DMS 273 (cell line): ENCODE measurements around the gene POLR2E.

ENCODE experiments used
- DNase-seq: peaks from one replicate; lab custom pipeline; 2025; ENCODE audit not compliant: unreplicated experiment; lab: John Stamatoyannopoulos, UW

The POLR2E gene

DNA sequence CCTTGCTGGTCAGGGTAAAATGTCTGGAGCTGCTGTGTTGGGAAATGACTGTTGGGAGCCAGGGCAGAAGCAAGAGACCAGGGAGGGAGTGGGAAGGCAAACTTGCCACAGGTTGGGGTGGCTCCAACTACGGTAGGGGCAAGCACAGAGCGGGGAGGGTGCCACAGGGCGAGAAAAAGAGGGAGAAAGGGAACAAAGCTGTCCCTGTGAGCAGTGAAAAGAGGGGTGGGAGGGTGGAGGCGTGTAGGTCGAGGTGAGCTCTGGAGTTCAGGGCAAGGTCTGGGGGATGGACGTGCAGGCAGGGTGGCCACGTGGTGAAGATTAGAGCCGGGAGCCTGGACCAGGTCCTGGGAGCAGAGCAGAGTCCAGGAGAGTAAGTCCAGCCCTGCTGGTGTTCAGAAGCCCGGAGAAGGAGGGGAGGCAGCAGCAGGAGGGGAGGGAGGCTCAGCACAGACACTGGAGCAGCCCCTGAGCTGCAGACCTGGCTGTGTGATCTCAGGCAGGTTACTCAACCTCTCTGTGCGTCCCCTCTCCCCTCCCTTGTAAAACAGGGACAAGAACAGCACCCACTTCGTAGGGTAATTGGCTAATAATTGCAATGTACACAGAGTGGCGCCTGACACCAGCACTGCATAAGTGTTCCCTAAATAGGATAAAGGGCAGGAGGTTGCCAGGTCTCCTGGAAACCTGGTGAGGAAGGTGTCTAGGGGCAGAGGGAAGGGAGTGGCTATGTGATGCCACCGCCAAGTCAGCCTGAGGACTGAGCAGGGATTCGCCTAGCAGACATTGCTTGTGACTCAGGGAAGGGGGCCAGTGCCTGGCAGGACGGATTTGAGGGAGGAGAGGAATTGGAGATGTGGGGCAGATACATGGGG lies 3.2 kb upstream of the POLR2E start:
- peak; percentile 45 for DNase-seq

DNA sequence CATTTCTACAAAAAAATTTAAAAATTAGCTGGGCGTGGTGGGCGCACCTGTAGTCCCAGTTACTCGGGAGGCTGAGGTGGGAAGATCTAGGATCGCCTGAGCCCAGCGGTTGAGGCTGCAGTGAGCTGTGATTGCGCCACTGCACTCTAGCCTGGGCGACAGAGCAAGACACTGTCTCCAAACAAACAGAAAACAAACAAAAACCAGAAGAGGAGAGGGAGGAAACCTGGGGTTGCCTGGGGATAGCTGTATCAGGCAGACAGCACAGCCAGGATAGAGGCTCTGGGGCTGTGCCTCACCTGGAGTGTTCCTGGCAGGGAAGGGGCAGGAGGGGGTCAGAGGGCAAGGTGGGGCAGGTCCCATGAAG lies 2.6 kb upstream of the POLR2E start:
- no peak for DNase-seq

DNA sequence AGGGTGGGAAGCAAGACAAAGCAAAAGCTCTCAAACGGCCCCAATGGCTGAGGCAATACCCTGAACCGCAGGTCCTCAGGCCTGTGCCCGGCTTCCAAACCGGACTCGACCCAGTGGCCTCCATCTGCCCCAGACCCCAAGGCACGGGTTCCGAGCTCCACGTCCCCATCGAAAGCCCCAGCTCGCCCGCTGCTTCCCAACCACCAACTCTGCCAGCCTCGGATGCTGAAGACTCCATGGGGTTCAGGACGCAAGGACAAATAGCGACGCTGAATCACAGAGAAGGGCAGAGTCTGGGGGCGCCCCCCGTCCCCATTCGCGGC lies 559 bp downstream of the POLR2E start:
- DNase-seq, result no peak

DNA sequence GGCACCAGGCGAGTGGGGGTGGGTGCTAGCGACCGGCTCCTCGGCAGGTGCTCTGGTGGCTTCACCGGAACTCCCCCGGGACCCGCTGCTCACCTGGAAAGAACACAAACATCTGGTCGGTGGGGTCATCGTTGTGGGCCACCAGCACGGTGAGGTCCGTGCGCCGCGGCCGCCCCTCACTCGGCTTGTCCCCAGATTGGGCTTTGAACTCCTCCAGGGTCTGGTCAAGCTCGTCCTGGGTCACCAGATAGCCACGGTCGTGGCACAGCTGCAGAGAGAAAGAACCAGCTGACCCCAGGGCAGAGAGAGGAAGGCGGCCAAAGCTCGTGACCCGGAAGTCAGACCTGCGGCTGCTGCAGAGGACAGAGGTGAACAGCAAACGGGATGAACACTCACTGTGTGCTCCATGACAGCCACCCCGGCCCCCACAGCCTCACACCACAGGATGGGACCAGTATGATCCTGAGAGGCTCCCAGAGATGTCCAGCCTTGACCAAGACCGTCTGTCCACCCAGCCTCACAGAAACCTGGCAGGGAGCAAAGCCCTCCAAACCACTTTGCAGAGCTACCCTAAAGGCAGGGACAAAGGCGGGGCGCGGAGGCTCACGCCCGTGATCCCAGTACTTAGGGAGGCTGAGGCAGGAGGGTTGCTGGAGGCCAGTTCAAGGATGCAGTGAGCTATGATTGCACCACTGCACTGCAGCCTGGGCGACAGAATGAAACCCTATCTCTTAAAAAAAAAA lies 1.2 kb downstream of the POLR2E start:
- no peak for DNase-seq

DNA sequence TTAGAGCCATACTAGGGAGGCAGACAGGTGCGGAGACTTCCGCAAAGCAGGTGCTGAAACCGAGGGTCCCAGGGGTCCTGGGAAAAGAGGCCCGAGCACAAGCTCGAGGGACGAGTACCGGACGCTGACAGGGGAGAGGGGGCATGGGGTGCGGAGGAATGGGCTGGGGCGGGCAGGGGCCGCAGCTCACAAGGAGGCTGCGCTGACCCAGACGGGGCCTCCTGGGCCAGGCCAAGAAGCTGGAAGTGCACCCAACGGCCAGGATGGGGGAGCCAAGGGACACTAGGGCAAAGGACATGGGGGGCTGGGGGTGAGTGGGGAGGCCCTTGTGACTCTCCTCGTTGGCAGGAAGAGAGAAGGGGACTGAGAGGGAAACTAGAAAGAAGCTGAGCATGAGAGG lies 1.8 kb downstream of the POLR2E start:
- no peak for DNase-seq

DNA sequence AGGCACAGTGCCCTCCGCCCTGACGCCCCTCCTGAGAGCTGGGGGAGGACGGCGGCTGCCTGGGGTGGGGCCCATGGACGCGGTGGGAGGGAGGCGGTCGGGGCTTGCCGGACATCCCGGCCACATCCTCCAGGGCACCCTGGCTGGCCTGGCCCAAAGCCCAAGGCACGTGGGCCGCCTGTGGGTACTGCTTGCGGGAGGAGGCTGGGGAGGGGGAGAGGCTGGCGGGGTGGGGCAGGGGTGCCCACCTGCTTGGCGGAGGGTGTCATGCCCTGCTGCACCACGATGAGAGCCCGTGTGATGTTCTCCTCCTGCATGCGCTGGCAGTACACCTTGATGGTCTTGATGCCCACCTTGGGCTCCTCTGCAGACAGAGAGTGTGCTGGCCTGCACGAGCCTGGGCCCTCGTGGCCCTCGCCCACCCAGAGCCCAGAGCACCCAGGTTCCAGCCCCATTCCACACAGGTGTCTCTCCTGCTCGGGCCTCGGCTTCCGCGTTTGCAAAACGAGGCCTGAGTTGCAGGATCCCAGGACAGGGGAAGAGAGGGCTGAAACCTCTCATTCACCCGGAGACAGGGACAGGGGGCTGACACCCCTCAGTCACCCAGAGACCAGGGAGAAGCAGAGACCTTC lies 3.5 kb downstream of the POLR2E start:
- no peak for DNase-seq

DNA sequence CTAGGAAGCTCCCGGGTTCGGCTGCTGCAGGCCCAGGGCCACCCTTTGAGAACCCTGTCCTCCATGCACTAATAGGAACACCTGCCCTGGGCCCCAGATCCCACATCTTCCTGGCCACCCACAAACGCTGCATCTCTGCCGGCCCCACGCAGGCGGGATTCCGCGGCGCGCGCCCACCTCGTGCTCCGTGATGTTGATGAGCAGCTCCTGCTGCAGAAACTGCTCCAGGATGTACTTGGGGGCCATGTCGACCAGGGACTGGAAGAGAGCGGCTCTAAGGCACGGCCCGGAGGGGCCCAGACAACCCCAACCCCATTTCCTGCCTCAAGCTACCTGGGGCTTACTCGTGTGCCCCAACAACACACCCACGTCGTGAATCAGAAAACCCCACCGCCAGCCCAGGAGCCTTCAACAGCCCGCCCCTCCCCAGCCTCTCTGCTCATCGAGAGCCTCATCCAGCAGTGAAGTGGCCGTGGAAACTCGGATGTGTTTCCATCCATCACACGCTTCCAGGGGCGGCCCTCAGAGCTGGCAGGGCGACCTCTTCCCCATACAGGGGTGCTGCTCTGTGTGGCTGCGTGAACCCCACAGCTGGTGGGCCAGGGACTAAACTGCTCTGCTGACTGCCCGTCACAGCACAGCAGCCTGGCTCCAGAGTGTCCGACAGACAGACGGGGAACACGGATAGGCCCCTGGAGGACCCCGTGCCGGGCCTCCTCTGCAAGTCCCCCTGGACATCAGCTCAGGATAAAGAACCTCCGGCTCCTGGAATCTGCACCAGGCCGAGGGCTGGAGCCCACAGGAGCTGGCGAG lies 4.2 kb downstream of the POLR2E start:
- no peak for DNase-seq

DNA sequence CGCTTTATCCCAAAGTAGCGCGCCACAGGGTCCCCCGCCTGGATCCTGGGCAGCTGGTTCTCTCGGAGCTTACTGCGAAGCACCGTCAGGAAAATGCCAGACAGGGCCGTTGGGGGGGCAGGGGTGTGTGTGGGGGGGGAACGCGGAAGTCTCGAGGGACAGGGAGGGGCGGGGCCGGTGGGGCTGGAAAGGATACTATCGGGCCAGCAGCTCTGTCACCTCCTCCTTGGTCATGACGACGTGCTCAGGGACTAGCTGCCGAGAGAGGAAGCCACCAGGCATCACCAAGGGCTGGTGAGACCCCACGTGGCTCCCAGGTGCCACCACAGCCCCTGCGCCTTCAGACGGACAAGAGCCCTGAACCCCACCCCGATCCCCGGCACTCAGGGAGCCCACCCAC lies 5.3 kb downstream of the POLR2E start:
- no peak for DNase-seq

DNA sequence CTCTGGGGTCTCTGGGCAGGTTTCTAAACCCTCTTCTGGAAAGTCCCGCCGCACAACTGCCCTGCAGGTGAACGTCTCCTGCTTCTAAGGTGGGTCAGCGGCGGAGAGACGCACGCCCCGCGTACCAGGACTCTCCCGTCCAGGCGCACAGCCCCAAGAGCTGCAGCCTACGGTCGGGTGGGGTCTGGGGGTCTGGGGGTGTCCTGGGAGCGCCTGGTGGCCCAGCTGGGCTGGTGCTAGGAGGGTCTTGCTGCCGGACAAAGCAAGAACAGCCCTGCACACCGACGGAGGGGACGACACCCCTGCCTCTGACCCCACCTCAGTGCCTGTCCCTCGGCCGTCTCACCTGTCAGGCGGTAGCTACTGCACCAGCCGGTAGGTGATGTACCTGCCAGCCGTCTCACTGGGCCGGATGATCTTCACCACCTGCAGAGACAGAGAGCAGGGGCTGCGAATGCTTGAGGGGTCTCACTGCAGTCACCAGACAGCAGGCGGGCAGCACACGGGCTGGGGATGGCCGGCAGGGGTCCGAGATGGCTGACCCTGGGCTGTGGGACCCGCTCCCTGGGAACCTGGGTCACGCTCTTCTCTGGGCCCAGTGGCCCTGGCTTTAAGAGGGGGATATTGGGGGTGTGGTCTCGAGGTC lies 5.9 kb downstream of the POLR2E start:
- DNase-seq, result no peak

DNA sequence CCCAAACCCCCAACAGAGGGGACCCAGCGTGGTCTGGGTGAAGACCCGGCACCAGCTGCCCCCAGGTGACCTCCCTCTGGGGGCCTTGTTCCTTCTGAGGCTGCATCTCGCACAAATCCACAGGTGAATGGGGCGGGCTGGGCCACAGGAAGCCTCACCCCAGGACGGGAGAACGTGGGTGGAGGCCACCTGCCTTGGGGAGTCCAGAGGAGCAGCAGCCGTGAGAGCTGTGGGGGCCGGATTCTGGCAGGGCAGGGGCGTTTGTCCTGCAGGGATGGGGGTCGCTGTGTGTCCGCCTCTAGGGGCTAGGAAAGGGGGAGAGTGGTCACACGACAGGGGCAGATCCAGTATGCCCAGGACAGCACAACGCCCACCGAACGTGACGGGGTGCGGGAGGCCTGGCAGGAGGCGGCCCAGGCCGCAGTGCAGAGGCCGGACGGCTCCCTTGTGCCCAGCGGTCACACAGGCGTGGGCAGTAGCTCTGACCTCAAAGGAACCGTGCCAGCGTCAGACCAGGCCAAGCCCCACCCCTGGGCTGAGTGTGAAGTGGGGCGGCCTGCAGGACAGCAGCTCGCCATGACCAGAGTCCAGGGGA lies 6.7 kb downstream of the POLR2E start:
- DNase-seq, result no peak

DNA sequence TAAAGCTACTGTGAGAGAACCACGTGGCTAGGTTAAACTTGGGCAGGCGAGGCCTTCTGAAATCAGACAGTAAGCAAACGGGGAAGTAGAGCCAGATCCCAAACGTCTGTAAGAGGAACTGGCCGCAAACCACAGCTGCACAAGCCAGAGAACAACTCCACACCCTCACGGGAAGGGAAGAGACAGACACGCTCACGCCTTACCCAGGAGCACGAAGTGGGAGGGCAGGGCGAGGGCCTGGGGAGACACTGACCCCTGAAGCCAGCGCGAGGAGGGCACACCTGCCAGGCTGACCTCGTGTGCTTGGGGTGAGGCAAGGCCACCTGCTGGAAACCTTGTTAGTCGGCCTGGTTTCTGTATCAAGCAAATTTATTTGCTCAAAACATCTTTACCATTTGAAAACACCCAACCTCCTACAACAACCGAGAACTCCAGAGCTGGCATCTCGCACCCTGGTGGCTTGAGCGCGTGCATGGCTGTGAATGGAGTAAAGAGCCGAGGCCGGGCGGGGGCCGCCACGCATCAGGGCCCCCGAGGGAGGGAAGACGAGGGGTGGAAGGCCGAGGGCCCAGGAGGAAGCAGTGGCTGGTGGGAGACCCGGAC lies 7.3 kb downstream of the POLR2E start:
- DNase-seq, result no peak

DNA sequence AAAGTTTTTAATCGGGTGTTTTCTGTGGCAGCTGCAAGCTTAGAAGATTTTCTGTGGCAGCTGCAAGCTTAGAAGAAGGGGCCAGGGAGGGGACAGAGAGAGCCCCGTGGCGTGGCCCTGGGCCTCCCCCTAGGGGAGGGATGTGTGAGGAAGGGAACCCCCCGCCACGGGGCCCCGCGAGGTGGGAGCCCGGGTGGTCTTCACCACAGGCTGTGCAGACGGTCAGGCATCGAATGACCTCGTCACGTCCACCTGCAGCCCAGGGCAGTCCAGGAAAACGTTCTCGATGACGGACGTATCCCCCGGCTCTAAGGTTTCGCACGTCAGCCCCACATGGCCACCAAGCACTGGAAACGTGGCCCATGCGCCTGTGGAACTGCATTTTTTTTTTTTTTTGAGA lies 8.6 kb downstream of the POLR2E start:
- DNase-seq, result no peak

DNA sequence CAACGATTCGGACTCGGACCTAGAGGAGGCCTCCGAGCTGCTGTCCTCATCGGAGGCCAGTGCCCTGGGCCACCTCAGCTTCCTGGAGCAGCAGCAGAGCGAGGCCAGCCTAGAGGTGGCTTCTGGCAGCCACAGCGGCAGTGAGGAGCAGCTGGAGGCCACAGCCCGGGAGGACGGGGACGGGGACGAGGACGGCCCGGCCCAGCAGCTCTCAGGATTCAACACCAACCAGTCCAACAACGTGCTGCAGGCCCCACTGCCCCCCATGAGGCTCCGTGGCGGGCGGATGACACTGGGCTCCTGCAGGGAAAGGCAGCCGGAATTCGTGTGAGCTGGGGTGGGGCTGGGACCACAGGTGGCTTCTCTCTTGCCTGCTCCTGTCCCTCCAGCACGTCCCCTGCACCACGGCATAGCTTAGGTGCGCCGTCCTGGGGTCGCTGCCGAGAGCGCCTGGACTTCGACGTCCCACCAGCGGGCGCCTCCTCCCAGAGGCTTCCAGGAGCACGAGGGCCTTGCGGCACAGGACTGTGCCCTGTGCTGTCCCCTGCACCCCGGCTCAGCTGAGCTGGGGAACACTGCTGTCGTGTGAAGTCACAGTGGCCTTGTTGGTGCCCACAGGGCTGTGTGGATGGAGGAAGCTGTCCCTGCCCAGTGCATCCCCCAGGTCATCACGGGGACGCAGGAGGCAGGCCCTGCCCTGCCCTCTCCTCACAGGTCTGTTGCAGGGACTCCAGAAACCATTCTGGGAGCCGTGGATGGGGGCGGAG lies 9.3 kb downstream of the POLR2E start:
- peak; percentile 59 for DNase-seq

DNA sequence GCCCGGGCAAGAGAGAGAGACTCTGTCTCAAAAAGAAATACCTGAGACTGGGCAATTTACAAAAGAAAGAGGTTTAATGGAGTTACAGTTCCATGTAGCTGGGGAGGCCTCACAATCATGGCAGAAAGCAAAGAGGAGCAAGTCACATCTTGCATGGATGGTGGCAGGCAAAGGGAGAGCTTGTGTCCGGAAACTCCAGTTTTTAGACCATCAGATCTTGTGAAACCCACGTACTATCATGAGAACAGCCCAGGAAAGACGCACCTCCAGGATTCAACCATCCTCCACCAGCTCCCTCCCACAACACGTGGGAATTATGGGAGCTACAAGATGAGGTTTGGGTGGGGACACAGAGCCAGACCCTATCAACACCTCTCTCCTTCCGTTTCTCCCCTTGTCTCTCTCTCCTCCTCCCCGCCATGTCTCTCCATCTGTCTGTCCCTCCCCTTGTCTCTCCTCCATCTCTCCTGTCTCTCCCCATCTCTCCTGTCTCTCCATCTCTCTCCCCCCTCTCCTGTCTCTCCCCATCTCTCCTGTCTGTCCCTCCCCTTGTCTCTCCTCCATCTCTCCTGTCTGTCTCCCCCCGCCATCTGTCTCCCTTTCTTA lies 10.0 kb downstream of the POLR2E start:
- DNase-seq, result no peak

DNA sequence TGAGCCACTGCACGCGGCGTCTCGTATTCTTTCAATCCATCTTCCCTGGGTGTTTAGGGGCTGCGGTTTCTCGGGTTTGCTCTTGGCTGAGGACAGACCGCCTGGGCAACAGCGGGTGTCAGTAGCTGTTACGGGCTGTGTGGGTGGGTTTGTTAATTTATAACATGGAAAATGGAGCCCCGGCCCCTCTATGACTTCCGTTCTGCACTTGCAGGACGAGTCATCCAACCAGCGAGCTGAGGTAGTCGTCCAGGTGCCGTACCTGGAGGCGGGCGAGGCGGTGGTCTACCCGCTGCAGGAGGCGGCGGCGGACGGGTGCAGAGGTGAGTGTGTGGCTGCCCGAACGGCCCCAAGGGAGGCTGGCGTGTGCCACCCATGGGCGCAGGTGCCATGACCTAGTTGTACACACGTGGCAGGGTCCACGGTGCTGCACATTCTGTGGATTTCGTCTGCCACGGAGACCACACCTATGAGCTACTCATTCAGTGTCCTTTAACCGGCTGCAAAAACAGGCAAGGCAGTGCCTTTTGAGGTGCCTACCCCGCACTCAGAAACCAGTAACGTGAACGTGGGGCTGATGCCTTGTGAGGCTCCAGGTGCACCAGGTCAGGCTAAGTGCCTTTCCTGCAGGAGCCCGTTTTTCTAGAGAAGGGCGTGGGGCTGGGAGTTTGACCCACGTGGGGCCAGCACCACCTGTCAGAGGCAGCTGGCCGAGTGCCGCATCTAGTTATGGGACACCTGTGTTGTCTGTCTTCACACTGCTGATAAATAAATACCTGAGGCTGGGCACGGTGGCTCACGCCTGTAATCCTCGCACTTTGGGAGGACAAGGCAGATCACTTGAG lies 10.9 kb downstream of the POLR2E start:
- DNase-seq, result peak; percentile 41

DNA sequence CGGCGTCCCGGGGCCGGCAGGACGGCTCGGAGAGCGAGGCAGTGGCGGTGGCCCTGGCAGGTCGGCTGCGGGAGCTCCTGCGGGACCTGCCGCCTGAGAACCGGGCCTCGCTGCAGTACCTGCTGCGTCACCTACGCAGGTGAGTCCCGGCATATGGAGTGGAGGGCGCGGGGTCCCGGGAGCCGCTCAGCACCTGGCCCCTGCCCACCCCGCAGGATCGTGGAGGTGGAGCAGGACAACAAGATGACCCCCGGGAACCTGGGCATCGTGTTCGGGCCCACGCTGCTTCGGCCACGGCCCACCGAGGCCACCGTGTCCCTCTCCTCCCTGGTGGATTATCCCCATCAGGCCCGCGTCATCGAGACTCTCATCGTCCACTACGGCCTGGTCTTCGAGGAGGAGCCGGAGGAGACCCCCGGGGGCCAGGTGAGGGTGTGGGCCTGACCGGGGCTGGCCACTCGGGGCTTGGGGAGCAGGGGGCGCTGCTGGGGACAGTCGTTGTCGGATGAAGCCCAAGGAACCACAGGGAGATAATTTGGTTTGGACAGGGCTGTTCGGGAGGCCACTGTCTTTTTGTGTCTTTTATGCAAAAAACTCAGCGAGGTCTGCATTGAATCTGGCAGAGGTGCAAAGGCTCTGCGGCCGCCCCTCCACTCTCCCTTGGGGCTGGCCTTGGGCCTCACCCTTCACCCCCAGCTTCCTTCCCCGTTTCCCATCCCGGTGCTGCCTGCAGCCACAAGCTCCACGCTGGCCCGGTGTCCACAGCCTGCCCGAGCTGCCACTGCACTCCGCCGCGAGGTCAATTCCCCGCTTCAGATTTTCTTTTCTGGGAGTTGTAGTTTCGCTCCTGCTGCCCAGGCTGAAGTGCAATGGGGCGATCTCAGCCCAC lies 12.0 kb downstream of the POLR2E start:
- no peak for DNase-seq
